NCI-H1105 (cell line): ENCODE data around the gene ZDHHC9.
A peak's percentile ranks its signal among the peaks of the same experiment; 100 is the strongest.

Source experiments
- DNase-seq: peaks from one replicate; lab custom pipeline; 2025; lab: John Stamatoyannopoulos, UW

The ZDHHC9 gene

GRCh38 chrX:129823115-129823514, 20.6 kb downstream of the ZDHHC9 start:
- no peak for DNase-seq

- no peak for DNase-seq
Measured at GRCh38 chrX:129818123-129818522, 25.6 kb downstream of the ZDHHC9 start.

- DNase-seq = no peak
Measured at GRCh38 chrX:129813662-129814368, 29.9 kb downstream of the ZDHHC9 start.

DNA sequence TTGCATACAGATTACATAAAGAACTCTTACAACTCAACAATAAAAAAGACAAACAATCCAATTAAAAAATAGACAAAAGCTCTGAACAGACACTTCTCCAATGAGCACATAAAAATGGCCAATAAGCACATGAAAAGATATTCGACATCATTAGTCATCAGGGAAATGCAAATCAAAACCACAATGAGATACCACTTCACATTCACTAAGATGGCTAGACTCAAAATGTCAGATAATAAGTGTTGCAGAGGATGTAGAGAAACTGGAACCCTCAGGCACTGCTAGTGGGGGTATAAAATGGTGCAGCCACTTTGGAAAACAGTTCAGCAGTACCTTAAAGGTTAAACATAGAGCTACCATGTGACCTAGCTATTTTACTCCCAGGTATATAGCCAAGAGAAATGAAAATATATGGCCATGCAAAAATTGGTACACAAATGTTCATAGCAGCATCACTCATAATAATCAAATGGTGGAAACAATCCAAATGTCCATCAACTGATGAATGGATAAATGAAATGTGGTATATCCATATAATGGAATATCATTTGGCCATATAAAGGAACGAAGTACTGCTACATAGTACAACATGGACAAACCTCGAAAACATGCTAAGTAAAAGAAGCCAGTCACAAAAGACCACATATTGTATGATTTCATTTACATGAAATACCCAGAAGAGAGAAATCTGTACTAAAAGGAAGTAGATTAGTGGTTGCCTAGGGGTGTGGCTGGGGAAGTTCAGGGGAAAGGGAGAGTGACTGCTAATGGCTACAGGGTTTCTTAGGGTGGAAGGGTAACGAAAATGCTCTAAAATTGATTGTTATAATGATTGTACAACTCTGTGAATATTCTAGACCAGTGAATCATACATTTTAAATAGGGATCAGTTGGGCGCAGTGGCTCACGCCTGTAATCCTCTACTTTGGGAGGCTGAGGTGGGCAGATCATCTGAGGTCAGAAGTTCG, 34.6 kb downstream of the ZDHHC9 start:
- no peak for DNase-seq

DNA sequence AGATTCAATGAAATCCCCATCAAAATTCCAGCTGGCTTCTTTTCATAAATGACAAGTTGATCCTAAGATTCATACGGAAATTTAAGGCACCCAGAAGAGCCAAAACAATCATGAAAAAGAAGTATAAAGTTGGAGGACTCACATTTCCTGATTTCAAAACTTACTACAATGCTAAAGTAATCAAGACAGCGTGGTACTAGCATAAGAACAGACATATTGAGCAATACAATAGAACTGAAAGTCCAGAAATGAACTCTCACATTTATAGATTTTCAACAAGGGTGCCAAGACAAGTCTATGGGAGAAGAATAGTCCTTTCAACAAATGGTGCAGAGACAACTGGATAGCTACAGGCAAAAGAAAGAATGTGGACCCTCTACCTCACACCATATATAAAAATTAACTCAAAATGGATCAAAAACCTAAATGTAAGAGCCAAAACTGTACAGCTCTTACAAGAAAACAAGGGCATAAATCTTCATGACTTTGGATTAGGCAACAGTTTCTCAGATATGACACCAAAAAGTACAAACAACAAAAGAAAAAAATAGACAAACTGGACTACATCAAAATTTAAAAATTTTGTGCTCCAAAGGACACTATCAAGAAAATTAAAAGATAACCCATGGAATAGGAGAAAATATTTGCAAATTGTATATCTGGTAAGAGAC, 35.4 kb downstream of the ZDHHC9 start:
- no peak for DNase-seq

DNA sequence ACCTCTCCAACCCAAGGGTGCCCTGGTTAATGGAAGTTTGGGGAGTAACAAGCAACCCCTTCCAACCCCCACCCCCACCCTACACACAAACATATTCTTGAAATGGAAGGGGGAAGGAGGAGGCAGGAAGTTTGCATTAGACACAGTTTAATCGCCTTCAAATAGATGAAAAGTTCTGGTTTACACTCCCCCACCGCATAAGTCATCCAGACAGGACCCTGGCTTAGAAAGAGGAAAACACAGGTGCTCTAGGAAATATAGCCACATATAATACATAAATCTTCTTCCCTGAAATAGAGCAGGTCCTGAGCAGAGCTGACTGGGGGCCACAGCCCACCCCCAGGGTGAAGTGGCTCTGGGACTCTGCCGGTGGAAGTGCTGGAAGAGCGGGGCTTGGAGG, 38.9 kb downstream of the ZDHHC9 start:
- DNase-seq = no peak

DNA sequence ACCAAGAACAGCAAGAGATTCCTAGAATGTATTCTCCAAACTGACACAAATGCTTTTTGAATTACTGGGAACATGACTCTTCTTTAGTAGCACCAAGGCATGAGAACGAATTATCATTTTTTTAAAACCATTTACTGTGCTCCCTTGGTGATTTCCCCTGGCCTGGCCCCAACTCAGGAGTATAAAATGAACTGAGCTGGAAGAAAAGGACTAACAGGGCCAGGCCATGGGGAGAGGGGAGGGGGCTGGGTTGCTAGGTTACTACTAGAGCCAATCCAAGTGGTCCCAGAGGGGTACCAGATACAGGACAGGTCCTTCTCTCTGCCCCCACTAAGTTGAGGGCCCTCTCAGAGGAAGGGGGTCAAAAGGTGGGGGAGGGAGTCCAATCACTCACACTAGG, 40.8 kb downstream of the ZDHHC9 start:
- no peak for DNase-seq

DNA sequence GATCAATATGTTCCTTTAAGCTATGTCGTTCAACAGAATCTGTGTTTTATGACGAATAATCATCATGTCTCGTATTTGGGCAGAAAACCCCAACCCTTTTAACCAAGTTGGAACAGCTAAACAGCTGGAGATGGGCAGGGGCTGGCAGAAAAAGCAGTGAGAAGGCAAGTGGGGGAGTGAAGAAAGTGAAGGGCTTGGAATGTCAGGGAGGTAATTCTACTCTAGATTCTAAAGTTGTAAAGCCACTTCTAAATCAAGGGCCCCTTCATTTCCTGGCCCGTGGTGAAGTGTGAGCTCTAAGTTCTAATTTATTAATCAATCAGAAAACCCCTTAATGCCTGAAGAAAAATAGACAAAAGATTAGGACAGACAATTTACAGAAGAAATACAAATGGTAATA, 43.5 kb downstream of the ZDHHC9 start:
- DNase-seq = no peak

DNA sequence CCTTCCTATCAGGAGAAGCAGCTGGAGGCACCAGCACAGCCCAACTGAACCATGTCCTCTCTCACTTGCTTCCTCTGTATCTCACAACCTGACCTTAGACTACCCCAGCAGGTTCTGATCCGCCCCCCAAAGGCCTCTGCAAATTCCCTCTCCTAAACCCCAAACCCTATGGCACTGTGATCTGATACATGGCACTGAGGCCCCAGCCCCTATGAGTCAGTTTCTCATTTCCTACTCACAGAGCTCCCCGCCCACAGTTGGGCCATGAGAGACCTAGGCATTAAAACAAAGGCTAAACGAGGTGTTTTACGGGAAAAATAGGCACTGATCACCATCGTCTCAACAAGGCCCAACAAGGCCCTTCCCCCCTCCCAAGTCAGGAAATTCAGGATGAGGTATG, 44.8 kb downstream of the ZDHHC9 start:
- no peak for DNase-seq

- no peak for DNase-seq
Measured at GRCh38 chrX:129798456-129798855, 45.2 kb downstream of the ZDHHC9 start.

DNA sequence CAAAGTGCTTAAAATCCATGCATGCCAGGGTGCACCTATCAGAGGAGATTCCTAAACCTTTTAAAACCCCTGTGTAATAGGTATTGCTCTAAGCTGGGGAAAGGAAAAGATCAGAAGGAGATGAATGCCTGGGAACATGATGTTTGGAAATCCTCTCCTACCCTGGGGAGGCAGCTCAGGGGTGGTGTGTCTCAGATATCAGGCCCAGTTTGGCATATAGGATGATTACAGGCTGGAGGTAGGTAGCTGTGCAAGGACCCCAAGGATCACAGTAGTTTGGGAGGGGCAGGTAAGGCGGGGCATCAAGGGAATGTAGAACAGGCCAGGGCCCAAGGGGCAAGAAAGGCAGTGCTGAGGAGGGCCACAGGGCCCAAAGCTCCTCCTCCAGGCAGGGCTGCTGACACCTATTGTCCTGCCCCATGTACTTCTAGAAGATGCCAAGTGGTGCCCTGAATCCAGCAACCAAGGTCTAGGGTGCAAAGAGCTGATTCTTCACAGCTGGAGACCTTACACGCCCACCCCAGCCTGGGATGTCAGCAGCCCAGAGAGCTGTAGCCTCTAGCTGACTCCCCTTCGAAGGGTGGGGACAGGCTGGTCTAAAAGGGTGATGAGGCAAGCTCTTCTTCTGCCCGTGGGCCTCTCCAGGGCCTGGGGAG, 46.3 kb downstream of the ZDHHC9 start:
- DNase-seq = no peak

DNA sequence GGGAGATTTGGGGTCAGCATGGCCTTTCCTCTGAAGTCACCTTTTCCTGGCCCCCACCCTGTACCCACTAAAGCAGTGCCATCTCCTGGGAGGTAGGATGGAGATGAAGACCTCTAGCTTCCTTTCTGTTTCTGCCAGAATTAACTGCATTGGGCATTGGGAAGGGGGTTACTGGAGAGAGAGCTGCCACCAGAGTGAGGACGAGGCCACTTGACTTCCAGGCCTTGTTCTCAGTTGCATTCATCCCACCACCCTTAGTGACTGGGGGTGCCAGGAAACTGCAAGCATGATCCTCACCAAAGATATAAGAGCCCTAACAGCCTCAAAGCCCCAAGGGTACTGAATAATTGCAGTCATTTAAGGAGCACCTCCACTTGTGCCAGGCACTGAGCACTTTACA, 48.1 kb downstream of the ZDHHC9 start:
- DNase-seq = no peak

GRCh38 chrX:129793604-129794191, 50.0 kb downstream of the ZDHHC9 start:
- peak; percentile 78 for DNase-seq

- DNase-seq = no peak
Measured at GRCh38 chrX:129792586-129793291, 50.9 kb downstream of the ZDHHC9 start.

DNA sequence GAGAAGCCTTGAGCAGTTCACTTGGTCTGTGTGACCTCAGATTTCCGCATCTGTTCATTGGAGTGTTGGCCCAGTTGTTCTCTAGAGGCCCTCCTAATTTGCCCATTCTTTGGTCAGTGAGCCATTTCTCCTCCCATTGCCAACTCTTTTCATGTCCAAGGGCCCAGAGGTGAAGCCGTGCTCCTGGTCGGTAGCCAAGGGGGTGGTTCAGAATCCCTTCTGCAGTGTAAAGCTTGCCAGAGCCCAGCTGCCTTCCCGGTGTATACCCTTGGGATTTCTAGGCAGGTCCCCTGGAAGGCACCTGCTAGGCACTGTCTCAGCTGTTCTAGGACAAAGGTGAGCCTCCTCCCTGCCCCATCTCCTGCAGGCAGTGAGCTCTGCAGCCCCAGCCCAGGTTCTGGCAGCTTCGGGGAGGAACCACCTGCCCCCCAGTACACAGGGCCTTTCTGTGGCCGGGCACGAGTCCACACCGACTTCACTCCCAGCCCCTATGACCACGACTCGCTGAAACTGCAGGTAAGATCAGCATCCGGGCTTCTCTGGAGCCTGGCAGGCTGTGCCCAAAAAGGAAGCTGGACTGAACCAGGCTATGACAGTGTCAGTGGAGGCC, 51.6 kb downstream of the ZDHHC9 start:
- peak; percentile 21 for DNase-seq

DNA sequence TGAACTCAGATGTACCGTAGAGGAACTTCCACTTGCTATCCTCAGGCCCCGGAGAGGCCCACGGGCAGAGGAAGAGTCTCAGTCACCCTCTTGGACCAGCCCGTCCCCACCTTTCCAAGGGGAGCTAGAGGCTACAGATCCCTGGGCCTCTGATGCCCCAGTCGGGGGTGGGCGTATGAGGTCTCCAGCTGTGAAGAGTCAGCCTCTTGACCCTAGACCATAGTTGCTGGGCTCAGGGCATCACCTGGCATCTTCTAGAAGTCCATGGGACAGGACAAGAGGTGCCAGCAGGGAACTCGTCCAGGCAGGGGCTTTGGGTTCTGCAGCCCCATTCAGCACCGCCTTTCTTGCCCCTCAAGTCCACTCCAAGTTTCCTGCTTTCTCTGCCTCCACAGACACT, 52.4 kb downstream of the ZDHHC9 start:
- no peak for DNase-seq

DNA sequence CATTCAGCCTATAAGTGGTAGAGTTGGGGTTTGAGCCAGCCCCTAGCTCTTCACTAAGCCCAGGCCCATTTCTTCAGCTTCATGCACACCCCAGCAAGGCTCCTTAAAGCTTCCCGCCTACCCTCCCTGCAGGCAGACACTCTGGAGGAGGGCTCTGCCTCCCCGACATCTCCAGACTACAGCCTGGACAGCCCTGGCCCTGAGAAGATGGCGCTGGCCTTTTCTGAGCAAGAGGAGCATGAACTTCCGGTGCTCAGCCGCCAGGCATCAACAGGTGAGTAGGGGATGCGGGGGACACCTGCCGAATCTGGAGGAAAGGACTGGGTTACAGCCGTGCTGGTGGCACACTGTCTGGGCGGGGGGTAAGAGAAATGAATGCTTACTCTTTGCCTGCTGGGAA, 52.9 kb downstream of the ZDHHC9 start:
- DNase-seq = no peak

GRCh38 chrX:129790146-129790545, 53.5 kb downstream of the ZDHHC9 start:
- no peak for DNase-seq

GRCh38 chrX:129788527-129788926, 55.2 kb downstream of the ZDHHC9 start:
- no peak for DNase-seq

GRCh38 chrX:129787336-129788055, 56.2 kb downstream of the ZDHHC9 start:
- no peak for DNase-seq
